Measurements from ENCODE around the gene COX4I2. TPM values are rescaled to one million over a fixed set of nuclear protein-coding genes. Genes with fewer than 3 reads are reported as not detected.
A peak's percentile ranks its signal among the peaks of the same experiment; 100 is the strongest.

The COX4I2 gene
- total and polyA plus RNA-seq, 2 of the 8 experiments (the other 6 are each of a cell fraction or from before 2014, with no cell fraction given), result 0.26 TPM; not detected in 1

- peak overlapping the region; percentile 54; the same call in 1 of the 2 replicates for H2AK5ac ChIP-seq (ENCODE audit: low read depth, low read length)
- H3K79me1 ChIP-seq (ENCODE audit: low read depth, low read length), result no peaks in the 10 kb centered on the region
- H3K23ac ChIP-seq (ENCODE audit: insufficient read length), result no peak overlapping the region
- WGBS, 2 experiments (ENCODE audit: extremely low coverage in 1 of 2, insufficient coverage in 1 of 2, insufficient read length in 1 of 2, insufficient replicate concordance in 2 of 2, low coverage in 1 of 2, low lambda C conversion rate in 2 of 2, missing lambda C conversion rate in 1 of 2), result 1% methylated on average over 39 of the region's 39 CpGs; no CpG with 5 or more reads in 1 of the 2 experiments
- ChIA-PET CTCF (ENCODE audit: partially characterized antibody) (interaction anchor here (1.0 to 32.8 kb wide), 4 partner anchors 14 to 40 kb away, joined by 5 to 1559 read pairs (median 13); no protein-coding TSS in a partner anchor), POLR2A (ENCODE audit: partially characterized antibody) (interaction anchor here (0.6 to 26.1 kb wide), 18 partner anchors 8 to 139 kb away, joined by 3 to 1033 read pairs (median 3); partner anchors contain the start of genes BCL2L1 and TPX2)
- DNase-seq (ENCODE audit: low read depth in 1 of 2, low spot score in 2 of 2) (no peak), FAIRE-seq (no peak)
- peaks cover 19 to 39% (median 30%) of the 10 kb centered on the region in 4 experiments for H3K4me1 ChIP-seq (replicated peaks in 1 of 4; ENCODE audit: control insufficient read depth in 3 of 4, insufficient read depth in 4 of 4, low read length in 3 of 4)
- H4K8ac ChIP-seq (ENCODE audit: extremely low read depth, insufficient read depth, low read length), result peak overlapping the region; percentile 87; the same call in 1 of the 2 replicates
- peak overlapping the region; percentile 85 for H3K56ac ChIP-seq (replicated peaks; ENCODE audit: insufficient read length, low read depth, low read length)
- peak overlapping the region; percentile 77 for H4K91ac ChIP-seq (replicated peaks; ENCODE audit: insufficient read length, low read length)
- peaks cover 0 to 4% (median 0%) of the 10 kb centered on the region in 4 experiments; a peak in 2 of 7 replicates for H3K27me3 ChIP-seq (replicated peaks in 1 of 4; ENCODE audit: control insufficient read depth in 3 of 4, extremely low read depth in 1 of 4, insufficient read depth in 3 of 4, low read length in 3 of 4)
- H3K79me2 ChIP-seq (ENCODE audit: control insufficient read depth in 1 of 2, insufficient read depth in 2 of 2, low read length in 2 of 2), result peaks cover 8 to 20% of the 10 kb centered on the region in 2 experiments; a peak in 3 of 4 replicates
- H2BK20ac ChIP-seq (ENCODE audit: low read length), result no peak overlapping the region
- peak overlapping the region; percentile 78 for H4K5ac ChIP-seq (ENCODE audit: insufficient read length, low read depth, low read length)
- H3K27ac ChIP-seq (ENCODE audit: low read depth, low read length), result peak overlapping the region; percentile 64; the same call in 1 of the 2 replicates
- H3K4me3 ChIP-seq (ENCODE audit: extremely low read depth in 1 of 4, insufficient read depth in 2 of 4, low read depth in 3 of 4, low read length in 4 of 4), result peak overlapping the region; percentile 72 to 99 (median 88)
- peaks cover 0 to 11% (median 0%) of the 10 kb centered on the region in 4 experiments; a peak in 1 of 8 replicates for H3K36me3 ChIP-seq (ENCODE audit: control insufficient read depth in 2 of 4, insufficient read depth in 4 of 4, low read length in 3 of 4)
- peaks cover 10% of the 10 kb centered on the region for H3K23me2 ChIP-seq (ENCODE audit: low read depth, low read length)
- H3K18ac ChIP-seq (ENCODE audit: extremely low read depth, low read length), result peak overlapping the region; percentile 99
- peak overlapping the region; percentile 16 for H3K14ac ChIP-seq (ENCODE audit: insufficient read length)
- H3K4me2 ChIP-seq (ENCODE audit: insufficient read depth in 1 of 2, low read depth in 2 of 2, low read length in 2 of 2), result peak overlapping the region; percentile 80 to 88
- peak overlapping the region; percentile 16 for H2BK120ac ChIP-seq (replicated peaks; ENCODE audit: low read depth, low read length)
- H4K20me1 ChIP-seq (replicated peaks in 1 of 2; ENCODE audit: control insufficient read depth in 1 of 2, insufficient read depth in 2 of 2, low read length in 2 of 2), result peaks cover 0 to 9% of the 10 kb centered on the region in 2 experiments
- peak overlapping the region; percentile 61; the same call in 1 of the 2 replicates for H2BK15ac ChIP-seq (ENCODE audit: low read length)
- peak overlapping the region; percentile 50 to 95 (median 88) for H3K9ac ChIP-seq (replicated peaks in 1 of 4; ENCODE audit: extremely low read depth in 1 of 4, low read depth in 3 of 4, low read length in 3 of 4)
- peak overlapping the region; percentile 99 for H2BK12ac ChIP-seq (ENCODE audit: low read depth, low read length)
- peak overlapping the region; percentile 61 for H3K4ac ChIP-seq (replicated peaks; ENCODE audit: insufficient read length, low read depth, low read length)
- H2AFZ ChIP-seq (ENCODE audit: low read length), result no peak overlapping the region
- no peaks in the 10 kb centered on the region for H3K9me3 ChIP-seq (ENCODE audit: insufficient read depth in 2 of 2, low read depth in 1 of 2, low read length in 1 of 2)
- H2BK5ac ChIP-seq (ENCODE audit: low read depth, low read length), result peak overlapping the region; percentile 99
- TF ChIP-seq GTF2F1 (IDR thresholded peaks at IDR 0.05; ENCODE audit: borderline replicate concordance, low read depth, low read length) (no peak), TAF1 (IDR thresholded peaks at IDR 0.05; ENCODE audit: low read depth, low read length) (peak; percentile 43), POLR2A (IDR thresholded peaks at IDR 0.05; ENCODE audit: control extremely low read depth in 1 of 2, low read depth in 2 of 2, low read length in 2 of 2) (peak in 1 of 2 experiments; percentile 77; a peak in 1 of 3 replicates), RNF2 (IDR thresholded peaks at IDR 0.05; ENCODE audit: borderline replicate concordance, low read depth, low read length, missing control alignments, poor library complexity, severe bottlenecking) (peak; percentile 47), KDM4A (IDR thresholded peaks at IDR 0.05; ENCODE audit: low read depth, low read length, severe bottlenecking) (peak; percentile 29), SIX5 (IDR thresholded peaks at IDR 0.05; ENCODE audit: low read depth, low read length) (no peak), TAF7 (optimal IDR thresholded peaks at IDR 0.05; ENCODE audit: borderline replicate concordance, low read depth, low read length) (peak; percentile 8), ASH2L (IDR thresholded peaks at IDR 0.05; ENCODE audit: low read length) (peak; percentile 35), TBP (IDR thresholded peaks at IDR 0.05; ENCODE audit: low read depth, low read length) (peak; percentile 49; the same call in 1 of the 2 replicates), CHD1 (IDR thresholded peaks at IDR 0.05; ENCODE audit: low read depth, low read length) (peak; percentile 63; the same call in 1 of the 2 replicates)
Observed at GRCh38 chr20:31605902-31606803, 31.6 kb upstream of the COX4I2 start.

Measured in H1 (cell line).